GM10248 (cell line): ENCODE data around the gene POU6F2.

ENCODE experiments used
- CTCF ChIA-PET: fragments of 300-600 bp; sonication (Branson Sonifier 250); formaldehyde crosslinking; extraction: SDS; loops from one replicate; lab custom pipeline; 2021; ENCODE audit warnings: antibody characterized with exemption; lab: Yijun Ruan, JAX
- POLR2A ChIA-PET: fragments of 350-650 bp; sonication (Branson Sonifier 250); formaldehyde crosslinking; extraction: SDS; loops from one replicate; lab custom pipeline; 2020; ENCODE audit warnings: antibody characterized with exemption; lab: Yijun Ruan, JAX
- DNase-seq: peaks from one replicate; pipeline ENCODE4 v3.0.0; 2012; ENCODE audit errors: extremely low spot score
- CTCF ChIP-seq: IDR thresholded peaks from 2 replicates; pipeline ENCODE4 v1.5.1; 2012; ENCODE audit warnings: mild to moderate bottlenecking, low read depth; ENCODE audit errors: extremely low read depth, missing control alignments, control extremely low read depth

POU6F2 gene

GRCh38 chr7:39269034-39269433, 291.3 kb downstream of the POU6F2 start:
- CTCF ChIA-PET, result interaction anchor here (1.8 kb wide), 1 partner anchor 130 kb away, joined by 3 read pairs; no protein-coding TSS in a partner anchor

GRCh38 chr7:39270018-39270417, 292.3 kb downstream of the POU6F2 start:
- no peak for TF ChIP-seq CTCF
- no peak for DNase-seq
- ChIA-PET POLR2A (no interaction called here), CTCF (no interaction called here)

More at GRCh38 chr7:39269034-39269433, 291.3 kb downstream of the POU6F2 start:
- POLR2A ChIA-PET, result no interaction called here
- TF ChIP-seq CTCF, result no peak
- DNase-seq, result no peak

- ChIA-PET POLR2A (no interaction called here), CTCF (no interaction called here)
- no peak for TF ChIP-seq CTCF
- no peak for DNase-seq
Measured at GRCh38 chr7:39271402-39271801, 293.7 kb downstream of the POU6F2 start.

GRCh38 chr7:39272111-39272510, 294.4 kb downstream of the POU6F2 start:
- no peak for TF ChIP-seq CTCF
- DNase-seq, result no peak
- ChIA-PET CTCF (interaction anchor here (1.1 kb wide), 1 partner anchor 20 kb away, joined by 3 read pairs; no protein-coding TSS in a partner anchor), POLR2A (no interaction called here)

- TF ChIP-seq CTCF, result no peak
- no peak for DNase-seq
- CTCF ChIA-PET, result interaction anchor here (1.1 kb wide), 1 partner anchor 19 kb away, joined by 3 read pairs; no protein-coding TSS in a partner anchor
- POLR2A ChIA-PET, result no interaction called here
Measured at GRCh38 chr7:39272691-39273090, 295.0 kb downstream of the POU6F2 start.

- TF ChIP-seq CTCF, result no peak
- ChIA-PET POLR2A (no interaction called here), CTCF (no interaction called here)
- DNase-seq, result no peak
Measured at GRCh38 chr7:39280337-39280736, 302.6 kb downstream of the POU6F2 start.
